ENCODE results near the gene DOP1B. TPM values are rescaled to one million over a fixed set of nuclear protein-coding genes. Genes with fewer than 3 reads are reported as not detected.

The DOP1B gene, protein sequence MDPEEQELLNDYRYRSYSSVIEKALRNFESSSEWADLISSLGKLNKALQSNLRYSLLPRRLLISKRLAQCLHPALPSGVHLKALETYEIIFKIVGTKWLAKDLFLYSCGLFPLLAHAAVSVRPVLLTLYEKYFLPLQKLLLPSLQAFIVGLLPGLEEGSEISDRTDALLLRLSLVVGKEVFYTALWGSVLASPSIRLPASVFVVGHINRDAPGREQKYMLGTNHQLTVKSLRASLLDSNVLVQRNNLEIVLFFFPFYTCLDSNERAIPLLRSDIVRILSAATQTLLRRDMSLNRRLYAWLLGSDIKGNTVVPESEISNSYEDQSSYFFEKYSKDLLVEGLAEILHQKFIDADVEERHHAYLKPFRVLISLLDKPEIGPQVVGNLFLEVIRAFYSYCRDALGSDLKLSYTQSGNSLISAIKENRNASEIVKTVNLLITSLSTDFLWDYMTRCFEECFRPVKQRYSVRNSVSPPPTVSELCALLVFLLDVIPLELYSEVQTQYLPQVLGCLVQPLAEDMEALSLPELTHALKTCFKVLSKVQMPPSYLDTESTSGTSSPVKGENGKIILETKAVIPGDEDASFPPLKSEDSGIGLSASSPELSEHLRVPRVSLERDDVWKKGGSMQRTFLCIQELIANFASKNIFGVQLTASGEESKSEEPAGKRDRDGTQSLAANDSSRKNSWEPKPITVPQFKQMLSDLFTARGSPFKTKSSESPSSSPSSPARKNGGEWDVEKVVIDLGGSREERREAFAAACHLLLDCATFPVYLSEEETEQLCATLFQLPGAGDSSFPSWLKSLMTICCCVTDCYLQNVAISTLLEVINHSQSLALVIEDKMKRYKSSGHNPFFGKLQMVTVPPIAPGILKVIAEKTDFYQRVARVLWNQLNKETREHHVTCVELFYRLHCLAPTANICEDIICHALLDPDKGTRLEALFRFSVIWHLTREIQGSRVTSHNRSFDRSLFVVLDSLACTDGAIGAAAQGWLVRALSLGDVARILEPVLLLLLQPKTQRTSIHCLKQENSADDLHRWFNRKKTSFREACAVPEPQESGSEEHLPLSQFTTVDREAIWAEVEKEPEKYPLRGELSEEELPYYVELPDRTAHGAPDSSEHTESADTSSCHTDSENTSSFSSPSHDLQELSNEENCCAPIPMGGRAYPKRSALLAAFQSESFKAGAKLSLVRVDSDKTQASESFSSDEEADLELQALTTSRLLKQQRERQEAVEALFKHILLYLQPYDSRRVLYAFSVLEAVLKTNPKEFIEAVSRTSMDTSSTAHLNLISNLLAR (N-terminal part only)
- 16.3 and 23.6 TPM in 2 replicates for total RNA-seq

DNA sequence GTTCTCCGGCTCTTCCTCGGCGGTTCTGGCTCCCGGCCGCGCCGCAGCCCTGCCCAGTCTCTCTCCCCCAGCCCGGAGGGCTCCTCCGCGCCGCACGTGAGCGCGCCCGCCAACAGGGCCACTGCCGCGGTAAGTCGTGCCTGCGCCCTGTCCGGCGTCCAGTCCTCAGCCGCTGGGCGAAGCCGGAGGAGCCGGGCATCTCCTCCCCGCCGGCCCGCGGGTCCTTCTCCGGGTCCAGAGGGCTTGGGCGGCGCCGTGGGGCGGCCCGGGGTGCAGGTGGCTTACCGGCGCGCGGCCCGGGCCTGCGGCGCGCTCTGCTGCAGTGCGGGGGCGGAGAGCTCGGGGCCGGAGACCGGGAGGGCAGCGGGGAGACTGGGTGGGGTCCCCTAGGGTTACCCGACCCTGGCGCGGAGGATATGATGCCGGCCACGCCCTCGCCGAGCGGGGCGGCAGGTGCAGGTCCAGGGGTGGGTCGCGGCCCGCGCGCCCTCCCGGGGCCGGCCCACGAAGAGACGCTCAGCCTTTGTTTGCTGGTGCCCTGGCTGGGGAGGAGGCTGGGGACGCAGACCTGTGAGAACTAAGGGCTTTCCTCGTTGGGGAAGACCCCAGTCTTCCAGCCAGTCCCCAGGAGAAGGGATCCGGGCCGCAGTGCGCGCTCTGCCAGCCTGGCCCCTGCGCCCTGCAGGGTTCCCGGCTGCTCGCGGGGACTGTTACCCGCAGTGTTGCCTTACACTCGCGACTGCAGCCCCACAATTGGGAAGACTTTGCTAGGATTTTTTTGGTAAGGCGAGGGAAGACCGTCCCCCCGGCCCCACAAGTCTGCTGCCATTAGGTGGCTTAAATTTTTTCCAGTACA is at the start of gene DOP1B:
TSS of gene DOP1B (plus strand) at position 10 of the 856 bp plus-strand sequence. CDS start 7,910 bp downstream, outside the sequence.
- no peaks in the 10 kb centered on the region for H3K27me3 ChIP-seq (ENCODE audit: insufficient read depth, low read length)
- peak within 1 kb of the TSS; percentile 88 for H3K4me3 ChIP-seq (ENCODE audit: insufficient read depth, low read length)
- peak; percentile 88 for DNase-seq (ENCODE audit: insufficient read length, low spot score, missing footprints)
- H3K4me2 ChIP-seq (ENCODE audit: insufficient read depth, low read length): peak within 1 kb of the TSS; percentile 94
- H3K9me3 ChIP-seq (ENCODE audit: low read depth, low read length): no peaks in the 10 kb centered on the region
- H4K20me1 ChIP-seq (ENCODE audit: insufficient read depth, low read length): peaks cover 6% of the 10 kb centered on the region
- peaks cover 8% of the 10 kb centered on the region for H3K4me1 ChIP-seq (ENCODE audit: insufficient read depth, low read length)
- peak within 1 kb of the TSS; percentile 93 for H2AFZ ChIP-seq (ENCODE audit: low read length)
- H3K36me3 ChIP-seq (ENCODE audit: insufficient read depth, low read length): no peaks in the 10 kb centered on the region
- TF ChIP-seq, protein P1, sequence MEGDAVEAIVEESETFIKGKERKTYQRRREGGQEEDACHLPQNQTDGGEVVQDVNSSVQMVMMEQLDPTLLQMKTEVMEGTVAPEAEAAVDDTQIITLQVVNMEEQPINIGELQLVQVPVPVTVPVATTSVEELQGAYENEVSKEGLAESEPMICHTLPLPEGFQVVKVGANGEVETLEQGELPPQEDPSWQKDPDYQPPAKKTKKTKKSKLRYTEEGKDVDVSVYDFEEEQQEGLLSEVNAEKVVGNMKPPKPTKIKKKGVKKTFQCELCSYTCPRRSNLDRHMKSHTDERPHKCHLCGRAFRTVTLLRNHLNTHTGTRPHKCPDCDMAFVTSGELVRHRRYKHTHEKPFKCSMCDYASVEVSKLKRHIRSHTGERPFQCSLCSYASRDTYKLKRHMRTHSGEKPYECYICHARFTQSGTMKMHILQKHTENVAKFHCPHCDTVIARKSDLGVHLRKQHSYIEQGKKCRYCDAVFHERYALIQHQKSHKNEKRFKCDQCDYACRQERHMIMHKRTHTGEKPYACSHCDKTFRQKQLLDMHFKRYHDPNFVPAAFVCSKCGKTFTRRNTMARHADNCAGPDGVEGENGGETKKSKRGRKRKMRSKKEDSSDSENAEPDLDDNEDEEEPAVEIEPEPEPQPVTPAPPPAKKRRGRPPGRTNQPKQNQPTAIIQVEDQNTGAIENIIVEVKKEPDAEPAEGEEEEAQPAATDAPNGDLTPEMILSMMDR (IDR thresholded peaks at IDR 0.05; ENCODE audit: extremely low read depth, low read depth, low read length): no peak
- peaks cover 38% of the 10 kb centered on the region for H3K79me2 ChIP-seq (ENCODE audit: insufficient read depth, low read length)
- no peak within 1 kb of the TSS for H3K27ac ChIP-seq (ENCODE audit: low read depth, low read length)

DNA sequence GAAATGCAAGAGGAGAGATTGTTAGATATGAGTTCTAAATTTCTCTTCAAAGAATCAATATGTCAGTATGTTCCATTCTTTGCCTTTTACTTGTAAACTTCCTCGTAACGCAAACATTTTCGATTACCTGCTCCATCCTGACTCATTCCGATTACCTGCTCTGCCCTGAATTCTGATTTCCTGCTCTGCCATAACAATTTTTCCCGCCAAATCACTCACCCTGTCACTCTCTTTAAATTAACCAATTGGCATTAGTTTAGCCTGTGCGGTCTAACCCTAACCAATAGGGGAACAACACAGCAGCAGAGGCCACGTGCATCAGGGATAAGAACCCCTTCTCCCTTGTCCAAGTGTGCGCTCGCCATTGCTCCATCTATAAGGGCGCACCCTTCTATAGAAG is 46.8 kb upstream of the DOP1B start:
- H3K36me3 ChIP-seq (ENCODE audit: insufficient read depth, low read length): no peaks in the 10 kb centered on the region
- no peaks in the 10 kb centered on the region for H3K79me2 ChIP-seq (ENCODE audit: insufficient read depth, low read length)
- peaks cover 8% of the 10 kb centered on the region for H3K4me1 ChIP-seq (ENCODE audit: insufficient read depth, low read length)
- no peak for DNase-seq (ENCODE audit: insufficient read length, low spot score, missing footprints)
- H3K9me3 ChIP-seq (ENCODE audit: low read depth, low read length): no peaks in the 10 kb centered on the region
- H3K27me3 ChIP-seq (ENCODE audit: insufficient read depth, low read length): peaks cover 22% of the 10 kb centered on the region
- TF ChIP-seq, protein P1 (IDR thresholded peaks at IDR 0.05; ENCODE audit: extremely low read depth, low read depth, low read length): no peak
- no peak overlapping the region for H2AFZ ChIP-seq (ENCODE audit: low read length)
- H3K4me3 ChIP-seq (ENCODE audit: insufficient read depth, low read length): no peak overlapping the region
- no peaks in the 10 kb centered on the region for H4K20me1 ChIP-seq (ENCODE audit: insufficient read depth, low read length)
- no peak overlapping the region for H3K27ac ChIP-seq (ENCODE audit: low read depth, low read length)
- H3K4me2 ChIP-seq (ENCODE audit: insufficient read depth, low read length): no peak overlapping the region

DNA sequence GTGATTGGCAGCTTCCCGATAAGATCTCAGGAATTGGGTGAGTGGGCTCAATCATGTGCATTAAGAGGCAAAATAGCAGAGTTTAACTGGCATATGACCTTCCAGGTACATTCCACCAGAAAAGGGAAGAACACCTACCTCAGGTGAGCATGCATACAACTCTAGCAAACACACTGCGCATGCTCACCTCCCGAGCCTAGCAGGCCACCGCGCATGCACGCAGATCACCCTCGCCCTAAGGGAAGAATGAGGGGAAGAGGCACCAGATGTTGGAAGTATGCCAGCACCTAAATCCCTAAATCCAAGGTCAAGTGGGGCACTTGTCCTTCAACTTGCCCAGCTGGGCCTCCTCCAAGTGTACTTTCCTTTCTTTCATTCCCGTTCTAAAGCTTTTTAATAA is 45.4 kb upstream of the DOP1B start:
- no peak overlapping the region for H3K4me2 ChIP-seq (ENCODE audit: insufficient read depth, low read length)
- no peaks in the 10 kb centered on the region for H3K79me2 ChIP-seq (ENCODE audit: insufficient read depth, low read length)
- no peaks in the 10 kb centered on the region for H3K9me3 ChIP-seq (ENCODE audit: low read depth, low read length)
- H2AFZ ChIP-seq (ENCODE audit: low read length): no peak overlapping the region
- peaks cover 6% of the 10 kb centered on the region for H3K4me1 ChIP-seq (ENCODE audit: insufficient read depth, low read length)
- H3K27ac ChIP-seq (ENCODE audit: low read depth, low read length): no peak overlapping the region
- H4K20me1 ChIP-seq (ENCODE audit: insufficient read depth, low read length): no peaks in the 10 kb centered on the region
- TF ChIP-seq, protein P1 (IDR thresholded peaks at IDR 0.05; ENCODE audit: extremely low read depth, low read depth, low read length): no peak
- H3K36me3 ChIP-seq (ENCODE audit: insufficient read depth, low read length): no peaks in the 10 kb centered on the region
- DNase-seq (ENCODE audit: insufficient read length, low spot score, missing footprints): no peak
- H3K4me3 ChIP-seq (ENCODE audit: insufficient read depth, low read length): no peak overlapping the region
- H3K27me3 ChIP-seq (ENCODE audit: insufficient read depth, low read length): peaks cover 10% of the 10 kb centered on the region
